ENCODE data around the gene SRSF3.
"Not testable (repeated sequence)": the region's sequence is repeated elsewhere in the genome, so short reads cannot be mapped to it uniquely, and the experiment has no call there.

DNA sequence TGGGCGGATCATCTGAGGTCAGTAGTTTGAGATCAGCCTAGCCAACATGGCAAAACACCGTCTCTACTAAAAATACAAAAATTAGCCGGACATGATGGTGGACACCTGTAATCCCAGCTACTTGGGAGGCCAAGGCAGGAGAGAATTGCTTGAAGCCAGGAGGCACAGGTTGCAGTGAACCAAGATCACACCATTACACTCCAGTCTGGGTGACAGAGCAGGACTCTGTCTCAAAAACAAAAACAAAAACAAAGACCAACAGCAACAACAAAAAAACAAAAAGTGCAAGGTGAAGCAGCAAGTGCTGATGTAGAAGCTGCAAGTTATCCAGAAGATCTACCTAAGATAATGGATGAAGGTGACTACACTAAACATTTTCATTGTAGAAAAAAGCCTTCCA, 17.5 kb downstream of the SRSF3 start:
- TF ChIP-seq, protein P1, sequence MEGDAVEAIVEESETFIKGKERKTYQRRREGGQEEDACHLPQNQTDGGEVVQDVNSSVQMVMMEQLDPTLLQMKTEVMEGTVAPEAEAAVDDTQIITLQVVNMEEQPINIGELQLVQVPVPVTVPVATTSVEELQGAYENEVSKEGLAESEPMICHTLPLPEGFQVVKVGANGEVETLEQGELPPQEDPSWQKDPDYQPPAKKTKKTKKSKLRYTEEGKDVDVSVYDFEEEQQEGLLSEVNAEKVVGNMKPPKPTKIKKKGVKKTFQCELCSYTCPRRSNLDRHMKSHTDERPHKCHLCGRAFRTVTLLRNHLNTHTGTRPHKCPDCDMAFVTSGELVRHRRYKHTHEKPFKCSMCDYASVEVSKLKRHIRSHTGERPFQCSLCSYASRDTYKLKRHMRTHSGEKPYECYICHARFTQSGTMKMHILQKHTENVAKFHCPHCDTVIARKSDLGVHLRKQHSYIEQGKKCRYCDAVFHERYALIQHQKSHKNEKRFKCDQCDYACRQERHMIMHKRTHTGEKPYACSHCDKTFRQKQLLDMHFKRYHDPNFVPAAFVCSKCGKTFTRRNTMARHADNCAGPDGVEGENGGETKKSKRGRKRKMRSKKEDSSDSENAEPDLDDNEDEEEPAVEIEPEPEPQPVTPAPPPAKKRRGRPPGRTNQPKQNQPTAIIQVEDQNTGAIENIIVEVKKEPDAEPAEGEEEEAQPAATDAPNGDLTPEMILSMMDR (IDR thresholded peaks at IDR 0.05; ENCODE audit: low read length): not testable (repeated sequence)
- TF ChIP-seq EZH2 (IDR thresholded peaks at IDR 0.05; ENCODE audit: borderline replicate concordance, low read length): not testable (repeated sequence)
